SH-SY5Y (cell line): ENCODE measurements around the gene COG6.

ENCODE experiments used
- GATA2 ChIP-seq: IDR thresholded peaks from 2 replicates; pipeline ENCODE4 v1.6.1; 2011; ENCODE audit warnings: mild to moderate bottlenecking, low read depth, low read length
- GATA3 ChIP-seq: IDR thresholded peaks from 2 replicates; pipeline ENCODE4 v1.6.1; 2011; ENCODE audit warnings: low read depth, mild to moderate bottlenecking, low read length, moderate library complexity

DNA sequence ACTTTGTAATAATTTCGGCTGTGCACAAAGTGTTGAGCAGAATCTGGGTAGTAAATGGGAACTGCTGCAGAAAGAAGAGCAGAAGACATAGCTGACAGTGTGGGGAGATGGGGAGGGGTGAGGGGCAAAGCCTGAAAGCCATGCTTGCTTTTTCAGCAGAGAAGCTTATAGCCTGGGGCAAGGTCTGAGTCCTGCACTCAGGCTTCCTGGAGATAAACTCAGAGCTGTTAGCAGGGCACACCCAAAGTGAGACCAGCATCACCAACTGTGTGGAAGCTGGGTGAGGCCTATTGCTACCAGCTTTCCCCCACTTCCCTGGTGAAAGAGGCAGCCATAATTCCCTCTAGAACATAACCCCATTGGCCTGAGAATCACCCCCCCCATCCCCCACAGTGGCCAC, 36.9 kb upstream of the COG6 start:
- TF ChIP-seq GATA2 (no peak), GATA3 (no peak)
